Astrocyte of the spinal cord (primary cell): ENCODE data around the gene FAN1.

Experiments
- DNase-seq: peaks from one replicate; pipeline ENCODE4 v3.0.0; 2011; ENCODE audit warnings: low read depth, low spot score
- H3K4me3 ChIP-seq: 2 replicates; pipeline ENCODE4 v1.5.1; 2011; ENCODE audit warnings: low read depth, mild to moderate bottlenecking, low read length, moderate library complexity
- CTCF ChIP-seq: IDR thresholded peaks from 2 replicates; pipeline ENCODE4 v1.5.1; 2012; ENCODE audit warnings: low read depth, mild to moderate bottlenecking, low read length, inconsistent platforms
- in situ Hi-C: cut with HindIII; loops from 2 replicates; pipeline ENCODE4 v1.10.0; 2017; ENCODE audit warnings: low sequenced_read_pairs

The FAN1 gene

DNA sequence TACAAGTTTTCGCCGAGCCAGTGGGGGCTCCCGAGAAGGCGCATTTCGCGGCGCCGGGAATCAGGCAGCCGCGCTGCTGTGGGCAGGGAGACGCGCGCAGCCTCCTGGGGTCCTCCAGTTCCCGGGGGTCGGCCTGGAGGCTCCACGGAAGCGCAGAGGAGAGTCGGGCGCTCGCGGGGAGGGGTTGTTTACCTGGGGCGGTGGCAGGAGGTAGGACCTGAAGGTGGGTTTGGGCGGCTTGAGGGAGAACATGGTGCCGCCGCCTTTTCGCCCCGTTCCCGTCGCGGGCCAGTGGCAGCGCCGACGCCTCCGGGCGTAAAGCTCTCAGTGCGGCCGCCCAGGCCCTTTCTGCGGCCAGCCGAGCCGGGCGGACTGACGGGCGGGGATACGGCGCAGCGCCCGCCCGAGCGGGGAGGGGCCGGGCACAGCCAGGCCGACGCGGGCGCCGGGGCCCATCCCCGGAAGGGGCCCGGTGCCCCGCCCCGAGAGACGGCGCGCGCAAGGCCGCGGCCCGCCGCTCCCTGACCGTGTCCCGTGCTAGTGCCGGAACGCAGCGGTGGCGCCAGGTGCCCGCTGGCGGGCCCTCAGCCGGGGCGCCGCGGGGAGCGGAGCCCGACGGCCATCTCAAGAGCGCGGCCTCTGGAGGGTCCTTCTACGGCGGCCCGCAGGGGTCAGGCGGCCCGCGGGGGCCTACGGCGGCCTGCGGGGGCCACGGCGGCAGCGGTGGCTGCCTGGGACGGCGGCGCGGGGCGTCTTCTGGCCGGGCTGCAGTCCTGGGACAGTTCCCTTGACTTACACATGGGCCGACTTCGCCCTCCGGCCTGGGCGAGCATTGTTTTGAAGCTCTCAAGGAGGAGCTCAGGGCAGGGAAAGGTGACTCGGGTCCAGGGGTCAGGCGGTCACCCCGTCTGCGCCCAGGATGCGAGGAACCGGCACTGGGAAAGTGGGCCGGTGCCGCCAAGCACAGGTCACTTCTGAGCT lies 87.8 kb downstream of the FAN1 start, which contains the start of gene MTMR10:
Gene MTMR10, minus strand, starts transcription at position 374 of the 981 bp plus-strand sequence. Its CDS starts 122 bp downstream, at position 252.
- peak within 1 kb of the TSS; percentile 91 for H3K4me3 ChIP-seq
- DNase-seq: peak; percentile 69
- no peak for TF ChIP-seq CTCF
- in situ Hi-C loops: no loop called here

- TF ChIP-seq CTCF: no peak
- in situ Hi-C loops: no loop called here
- H3K4me3 ChIP-seq: peak overlapping the region; percentile 91
- DNase-seq: no peak
Observed at GRCh38 chr15:30992249-30992864, 88.6 kb downstream of the FAN1 start.
